Type B pancreatic cell (in vitro differentiated cells): ENCODE data around the gene CSNK2B. TPM values are rescaled to one million over a fixed set of nuclear protein-coding genes. Genes with fewer than 3 reads are reported as not detected.

Experiments
- DNase-seq: peaks from one replicate; pipeline ENCODE4 v3.0.0; 2021; ENCODE audit warnings: mixed read lengths; ENCODE audit not compliant: unreplicated experiment; ENCODE audit errors: extremely low spot score
- H3K27ac Mint-ChIP-seq: 2 replicates; pipeline ENCODE4 v1.8.0; 2021; ENCODE audit warnings: mild to moderate bottlenecking, mixed read lengths
- H3K27me3 Mint-ChIP-seq: 2 replicates; pipeline ENCODE4 v1.8.0; 2021; ENCODE audit warnings: mixed read lengths
- H3K36me3 Mint-ChIP-seq: 2 replicates; pipeline ENCODE4 v1.8.0; 2021; ENCODE audit warnings: mixed read lengths
- H3K4me1 Mint-ChIP-seq: one replicate; pipeline ENCODE4 v1.8.0; 2021; ENCODE audit warnings: mixed read lengths; ENCODE audit not compliant: unreplicated experiment
- H3K4me3 Mint-ChIP-seq: 2 replicates; pipeline ENCODE4 v1.8.0; 2021; ENCODE audit warnings: mild to moderate bottlenecking, mixed read lengths
- H3K9me3 Mint-ChIP-seq: 2 replicates; pipeline ENCODE4 v1.8.0; 2021; ENCODE audit warnings: mixed read lengths
- CTCF ChIP-seq: fragments of 200-600 bp; sonication (generic); conservative IDR thresholded peaks from 2 replicates; pipeline ENCODE4 v1.5.0; 2021; ENCODE audit warnings: antibody characterized with exemption, mild to moderate bottlenecking
- total RNA-seq: library from RNA; stranded (reverse); gene quantifications from 2 replicates; pipeline ENCODE4 v1.2.1, GENCODE V29; 2021; ENCODE audit warnings: low replicate concordance

CSNK2B gene
- total RNA-seq, 1 donor from 2014 or later: 175 TPM

GRCh38 chr6:31651602-31652191 lies 14.2 kb upstream of the CSNK2B start:
- peaks cover 30% of the 10 kb centered on the region for H3K36me3 Mint-ChIP-seq
- TF ChIP-seq CTCF: no peak

GRCh38 chr6:31652925-31653724 lies 12.8 kb upstream of the CSNK2B start:
- Mint-ChIP-seq H3K4me3 (peak overlapping the region; percentile 96), H3K36me3 (peaks cover 35% of the 10 kb centered on the region), H3K4me1 (peaks cover 29% of the 10 kb centered on the region), H3K27me3 (no peaks in the 10 kb centered on the region), H3K9me3 (no peaks in the 10 kb centered on the region), H3K27ac (peak overlapping the region; percentile 99)
- no peak for TF ChIP-seq CTCF
- DNase-seq: peak; percentile 84

More at GRCh38 chr6:31651602-31652191, 14.2 kb upstream of the CSNK2B start:
- Mint-ChIP-seq H3K27me3 (no peaks in the 10 kb centered on the region), H3K4me3 (peak overlapping the region; percentile 96), H3K27ac (peak overlapping the region; percentile 99), H3K9me3 (no peaks in the 10 kb centered on the region), H3K4me1 (peaks cover 25% of the 10 kb centered on the region)
- DNase-seq: no peak

- peaks cover 39% of the 10 kb centered on the region for H3K4me1 Mint-ChIP-seq
- no peaks in the 10 kb centered on the region for H3K27me3 Mint-ChIP-seq
- no peaks in the 10 kb centered on the region for H3K9me3 Mint-ChIP-seq
- no peak for TF ChIP-seq CTCF
- H3K27ac Mint-ChIP-seq: peak overlapping the region; percentile 83
- H3K36me3 Mint-ChIP-seq: peaks cover 26% of the 10 kb centered on the region
- peak overlapping the region; percentile 56 for H3K4me3 Mint-ChIP-seq
- DNase-seq: no peak
Measured at GRCh38 chr6:31654574-31655348, 11.1 kb upstream of the CSNK2B start.

GRCh38 chr6:31655349-31656237 lies 10.3 kb upstream of the CSNK2B start, which contains the start of gene APOM:
Gene APOM, plus strand, starts transcription at chr6:31655894. Its CDS starts 73 bp downstream, at chr6:31655967.
- no peak for DNase-seq
- H3K9me3 Mint-ChIP-seq: no peaks in the 10 kb centered on the region
- H3K27me3 Mint-ChIP-seq: no peaks in the 10 kb centered on the region
- peak within 1 kb of the TSS; percentile 83 for H3K27ac Mint-ChIP-seq
- peaks cover 42% of the 10 kb centered on the region for H3K4me1 Mint-ChIP-seq
- TF ChIP-seq CTCF: no peak
- peaks cover 26% of the 10 kb centered on the region for H3K36me3 Mint-ChIP-seq
- peak within 1 kb of the TSS; percentile 65 for H3K4me3 Mint-ChIP-seq
